CD4-positive, alpha-beta T cell (primary cell): Measurements from ENCODE around the gene SYPL2. TPM values are rescaled to one million over a fixed set of nuclear protein-coding genes. Genes with fewer than 3 reads are reported as not detected.

Experiments
- ATAC-seq: fragments of 200-7000 bp; cut with Tn5 transposase; one replicate; pipeline ENCODE4 v1.10.0; 2022; ENCODE audit warnings: mild to moderate bottlenecking; ENCODE audit not compliant: poor library complexity
- CTCF ChIA-PET: fragments of 350-600 bp; sonication (Branson Sonifier 250); formaldehyde crosslinking; loops from one replicate; lab custom pipeline; 2021; ENCODE audit warnings: antibody characterized with exemption, inconsistent platforms; lab: Charles Lee
- POLR2A ChIA-PET: fragments of 350-600 bp; sonication (Branson Sonifier 250); formaldehyde crosslinking; loops from one replicate; lab custom pipeline; 2021; ENCODE audit warnings: antibody characterized with exemption, inconsistent platforms; lab: Charles Lee
- DNase-seq, 14 experiments: peaks; one replicate each; pipeline ENCODE4 v3.0.0-alpha.2; 2013 to 2020; ENCODE audit warnings: mixed read lengths in 2 of 14
- H3K27ac ChIP-seq, 2 donors: one replicate each; pipeline versions ENCODE4 v1.5.1 to v1.7.0; 2013; ENCODE audit warnings: low read length in 2 of 2, low read depth in 1 of 2, mild to moderate bottlenecking in 1 of 2
- H3K27me3 ChIP-seq, 2 experiments: 1 replicate in 1 of 2; 2 replicates in 1 of 2; pipeline versions ENCODE4 v1.6.1 to v1.7.0; 2013; ENCODE audit warnings: low read length in 2 of 2, control low read depth in 1 of 2, mild to moderate bottlenecking in 1 of 2, moderate library complexity in 1 of 2; ENCODE audit not compliant: insufficient read depth in 2 of 2, control insufficient read depth in 1 of 2
- H3K36me3 ChIP-seq: one replicate; pipeline ENCODE4 v1.6.1; 2013; ENCODE audit warnings: low read length, control low read depth; ENCODE audit not compliant: insufficient read depth
- H3K4me1 ChIP-seq: one replicate; pipeline ENCODE4 v1.6.1; 2013; ENCODE audit warnings: low read length, control low read depth; ENCODE audit not compliant: insufficient read depth
- H3K4me3 ChIP-seq: one replicate; pipeline ENCODE4 v1.5.1; 2013; ENCODE audit warnings: mild to moderate bottlenecking, low read length, moderate library complexity
- H3K9me3 ChIP-seq, 2 experiments: 1 replicate in 1 of 2; 2 replicates in 1 of 2; pipeline versions ENCODE4 v1.6.1 to v1.7.0; 2013; ENCODE audit warnings: low read length in 2 of 2, mild to moderate bottlenecking in 2 of 2, control low read depth in 1 of 2, moderate library complexity in 1 of 2; ENCODE audit not compliant: control insufficient read depth in 1 of 2, insufficient read depth in 1 of 2
- H3K27ac Mint-ChIP-seq: one replicate; pipeline ENCODE4 v1.8.0; 2020; ENCODE audit warnings: mixed read lengths
- H3K27me3 Mint-ChIP-seq: one replicate; pipeline ENCODE4 v1.8.0; 2021; ENCODE audit warnings: mixed read lengths
- H3K36me3 Mint-ChIP-seq: one replicate; pipeline ENCODE4 v1.8.0; 2021; ENCODE audit warnings: low read depth, mixed read lengths
- H3K4me1 Mint-ChIP-seq: one replicate; pipeline ENCODE4 v1.8.0; 2021; ENCODE audit warnings: low read depth, mixed read lengths
- H3K4me3 Mint-ChIP-seq: one replicate; pipeline ENCODE4 v1.8.0; 2020; ENCODE audit warnings: mild to moderate bottlenecking, mixed read lengths
- H3K9me3 Mint-ChIP-seq: one replicate; pipeline ENCODE4 v1.8.0; 2020; ENCODE audit warnings: mixed read lengths
- CTCF ChIP-seq: fragments of 200-600 bp; IDR thresholded peaks from one replicate; pipeline ENCODE4 v1.8.0; 2022; ENCODE audit warnings: antibody characterized with exemption, mild to moderate bottlenecking
- intact Hi-C, 2 experiments: fragments of 100-400 bp; cut with DNase I in 1 of 2; cut with micrococcal nuclease in 1 of 2; formaldehyde crosslinking; loops; one replicate each; pipeline versions ENCODE4 v1.15.1 to v1.9.0; 2023 to 2025; cut with DNase I, micrococcal nuclease
- total RNA-seq, 174 experiments: library from RNA in 2 of 174; stranded (reverse) in 2 of 174; gene quantifications; one replicate each; pipeline ENCODE4 v1.2.3 and lab custom pipeline; 2021 to 2026

The SYPL2 gene
- total RNA-seq, 2 experiments from 2014 or later = not detected

GRCh38 chr1:109490934-109491302 lies 24.6 kb downstream of the SYPL2 start:
- Mint-ChIP-seq H3K9me3 (no peaks in the 10 kb centered on the region), H3K27me3 (no peaks in the 10 kb centered on the region), H3K27ac (peak overlapping the region; percentile 47), H3K36me3 (peaks cover 44% of the 10 kb centered on the region), H3K4me1 (peaks cover 31% of the 10 kb centered on the region), H3K4me3 (peak overlapping the region; percentile 82)
- no peak for ATAC-seq
- POLR2A ChIA-PET = interaction anchor here (0.9 to 22.6 kb wide), 4 partner anchors 9 to 57 kb away, joined by 3 to 318 read pairs (median 6); partner anchors contain the start of gene GNAI3
- no peak for DNase-seq
- CTCF ChIA-PET = interaction anchor here (0.6 to 24.2 kb wide), 17 partner anchors 9 to 77 kb away, joined by 3 to 474 read pairs (median 5); partner anchors contain the start of genes AMIGO1 and PSMA5
- H3K36me3 ChIP-seq = peaks cover 28% of the 10 kb centered on the region
- H3K27me3 ChIP-seq = no peaks in the 10 kb centered on the region
- no peak overlapping the region for H3K27ac ChIP-seq
- H3K9me3 ChIP-seq = no peaks in the 10 kb centered on the region
- intact Hi-C loops = loop anchor here (1.0 to 5.0 kb wide), 4 partner anchors 41 to 229 kb away; no protein-coding TSS in a partner anchor
- no peak overlapping the region for H3K4me3 ChIP-seq
- peaks cover 32% of the 10 kb centered on the region for H3K4me1 ChIP-seq
- TF ChIP-seq CTCF = peak; percentile 19

- ATAC-seq (no peak), DNase-seq (no peak)
- no peak overlapping the region for H3K27ac Mint-ChIP-seq
- H3K9me3 ChIP-seq = no peaks in the 10 kb centered on the region
- intact Hi-C loops = loop anchor here in 1 of 2 experiments (2.0 to 5.0 kb wide), 3 partner anchors 131 to 229 kb away; no protein-coding TSS in a partner anchor
- peaks cover 46% of the 10 kb centered on the region for H3K36me3 Mint-ChIP-seq
- ChIA-PET POLR2A (interaction anchor here (0.9 to 22.6 kb wide), 5 partner anchors 8 to 57 kb away, joined by 3 to 318 read pairs (median 7); partner anchors contain the start of genes ATXN7L2 and GNAI3), CTCF (interaction anchor here (0.6 to 24.2 kb wide), 13 partner anchors 8 to 64 kb away, joined by 3 to 474 read pairs (median 6); partner anchors contain the start of genes AMIGO1 and PSMA5)
- peaks cover 36% of the 10 kb centered on the region for H3K4me1 ChIP-seq
- H3K9me3 Mint-ChIP-seq = no peaks in the 10 kb centered on the region
- H3K27me3 ChIP-seq = no peaks in the 10 kb centered on the region
- H3K27me3 Mint-ChIP-seq = no peaks in the 10 kb centered on the region
- H3K4me1 Mint-ChIP-seq = peaks cover 35% of the 10 kb centered on the region
- H3K36me3 ChIP-seq = peaks cover 33% of the 10 kb centered on the region
- TF ChIP-seq CTCF = no peak
- H3K27ac ChIP-seq = no peak overlapping the region
- no peak overlapping the region for H3K4me3 ChIP-seq
- peak overlapping the region; percentile 7 for H3K4me3 Mint-ChIP-seq
Observed at GRCh38 chr1:109491372-109491771, 25.0 kb downstream of the SYPL2 start.

- no peak overlapping the region for H3K4me3 ChIP-seq
- ATAC-seq = no peak
- H3K27me3 Mint-ChIP-seq = no peaks in the 10 kb centered on the region
- DNase-seq = no peak
- H3K27ac Mint-ChIP-seq = no peak overlapping the region
- POLR2A ChIA-PET = interaction anchor here (1.7 to 22.6 kb wide), 6 partner anchors 9 to 67 kb away, joined by 7 to 318 read pairs (median 17); partner anchors contain the start of genes AMIGO1 and ATXN7L2
- H3K27me3 ChIP-seq = no peaks in the 10 kb centered on the region
- intact Hi-C loops = loop anchor here in 1 of 2 experiments (5.0 kb wide), 2 partner anchors 130 to 230 kb away; no protein-coding TSS in a partner anchor
- no peaks in the 10 kb centered on the region for H3K9me3 Mint-ChIP-seq
- peaks cover 47% of the 10 kb centered on the region for H3K36me3 ChIP-seq
- H3K4me1 ChIP-seq = peaks cover 50% of the 10 kb centered on the region
- no peaks in the 10 kb centered on the region for H3K9me3 ChIP-seq
- H3K27ac ChIP-seq = no peak overlapping the region
- peaks cover 44% of the 10 kb centered on the region for H3K4me1 Mint-ChIP-seq
- H3K36me3 Mint-ChIP-seq = peaks cover 47% of the 10 kb centered on the region
- H3K4me3 Mint-ChIP-seq = peak overlapping the region; percentile 54
- CTCF ChIA-PET = interaction anchor here (1.6 to 24.2 kb wide), 6 partner anchors 9 to 67 kb away, joined by 5 to 474 read pairs (median 20); partner anchors contain the start of genes ATXN7L2 and PSMA5
- TF ChIP-seq CTCF = no peak
Observed at GRCh38 chr1:109492779-109493178, 26.4 kb downstream of the SYPL2 start.
